Measurements from ENCODE around the gene KIRREL3. TPM values are rescaled to one million over a fixed set of nuclear protein-coding genes. Genes with fewer than 3 reads are reported as not detected.

The KIRREL3 gene
- total and polyA plus RNA-seq, 4 donors: 0.02 to 0.71 (median 0.15) TPM; not detected in 1

DNA sequence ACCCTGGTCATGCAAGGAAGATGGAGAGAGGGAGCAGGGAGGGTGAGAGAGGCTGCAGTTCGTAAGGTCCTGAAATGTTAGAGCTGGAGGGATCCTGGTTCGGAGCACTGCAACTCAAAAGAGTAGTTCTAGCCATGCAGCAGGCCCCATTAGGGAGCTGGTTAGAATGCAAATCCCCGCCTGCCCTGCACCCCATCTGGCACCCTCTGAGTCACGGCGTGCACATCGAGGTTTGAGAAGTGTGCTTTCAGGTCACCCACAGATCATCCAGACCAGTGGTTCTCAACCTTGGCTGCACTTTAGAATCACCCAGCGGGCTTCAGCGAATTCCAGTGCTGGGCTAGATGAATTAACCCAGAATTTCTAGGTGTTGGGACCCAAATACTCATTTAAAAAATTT, 596.9 kb downstream of the KIRREL3 start:
- DNase-seq (no peak), ATAC-seq (ENCODE audit: insufficient read depth, low FRiP score) (no peak)
- Histone ChIP-seq H3K36me3 (ENCODE audit: control insufficient read depth in 4 of 4, insufficient read depth in 4 of 4, low read length in 4 of 4) (peaks cover 0 to 19% (median 6%) of the 10 kb centered on the region in 4 donors), H3K9me3 (ENCODE audit: control insufficient read depth in 4 of 4, insufficient read depth in 3 of 4, low read length in 3 of 4) (peaks cover 0 to 2% (median 0%) of the 10 kb centered on the region in 4 donors), H3K27me3 (ENCODE audit: control insufficient read depth in 3 of 3, insufficient read depth in 3 of 3, low read length in 2 of 3) (no peaks in the 10 kb centered on the region), H3K4me3 (no peak overlapping the region), H3K9ac (ENCODE audit: insufficient read depth in 1 of 2, low read length in 2 of 2) (no peak overlapping the region), H3K27ac (ENCODE audit: low read depth in 1 of 2, low read length in 1 of 2) (no peak overlapping the region), H3K4me1 (ENCODE audit: control insufficient read depth in 5 of 5, insufficient read depth in 5 of 5, low read length in 5 of 5) (peaks cover 0 to 18% (median 0%) of the 10 kb centered on the region in 5 donors)
- 87 to 89% methylated on average over 8 of the region's 8 CpGs for WGBS, 2 donors
- TF ChIP-seq, protein P1, sequence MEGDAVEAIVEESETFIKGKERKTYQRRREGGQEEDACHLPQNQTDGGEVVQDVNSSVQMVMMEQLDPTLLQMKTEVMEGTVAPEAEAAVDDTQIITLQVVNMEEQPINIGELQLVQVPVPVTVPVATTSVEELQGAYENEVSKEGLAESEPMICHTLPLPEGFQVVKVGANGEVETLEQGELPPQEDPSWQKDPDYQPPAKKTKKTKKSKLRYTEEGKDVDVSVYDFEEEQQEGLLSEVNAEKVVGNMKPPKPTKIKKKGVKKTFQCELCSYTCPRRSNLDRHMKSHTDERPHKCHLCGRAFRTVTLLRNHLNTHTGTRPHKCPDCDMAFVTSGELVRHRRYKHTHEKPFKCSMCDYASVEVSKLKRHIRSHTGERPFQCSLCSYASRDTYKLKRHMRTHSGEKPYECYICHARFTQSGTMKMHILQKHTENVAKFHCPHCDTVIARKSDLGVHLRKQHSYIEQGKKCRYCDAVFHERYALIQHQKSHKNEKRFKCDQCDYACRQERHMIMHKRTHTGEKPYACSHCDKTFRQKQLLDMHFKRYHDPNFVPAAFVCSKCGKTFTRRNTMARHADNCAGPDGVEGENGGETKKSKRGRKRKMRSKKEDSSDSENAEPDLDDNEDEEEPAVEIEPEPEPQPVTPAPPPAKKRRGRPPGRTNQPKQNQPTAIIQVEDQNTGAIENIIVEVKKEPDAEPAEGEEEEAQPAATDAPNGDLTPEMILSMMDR (IDR thresholded peaks at IDR 0.05; ENCODE audit: control extremely low read depth, extremely low read depth): no peak

DNA sequence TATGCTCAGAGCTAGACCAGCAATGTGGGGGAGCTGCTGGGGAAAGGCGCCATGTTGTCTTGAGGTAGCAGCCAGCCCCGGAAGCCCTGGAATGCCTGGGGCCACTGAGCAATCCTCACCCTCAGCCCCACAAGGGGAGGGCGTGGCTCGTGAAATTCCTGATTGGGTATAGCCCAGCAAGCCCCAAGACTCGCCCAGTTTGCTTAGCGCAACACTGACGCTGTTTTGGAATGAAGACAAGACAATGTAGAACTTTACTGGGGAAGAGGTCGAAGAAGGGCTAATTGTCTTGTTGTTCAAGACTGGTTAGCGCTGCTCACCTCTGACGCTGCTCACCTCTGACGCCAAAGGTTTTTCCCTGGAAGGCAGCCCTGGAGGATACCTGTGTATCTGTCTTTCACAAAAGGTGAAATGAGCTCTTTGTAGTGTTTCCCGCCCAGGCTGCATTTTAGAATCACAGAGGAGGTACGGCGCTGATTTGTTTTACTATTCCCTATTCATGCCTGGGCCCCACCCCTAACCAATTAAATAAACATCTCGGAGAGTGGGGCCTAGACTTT, 597.5 kb downstream of the KIRREL3 start:
- Histone ChIP-seq H3K9me3 (ENCODE audit: control insufficient read depth in 4 of 4, insufficient read depth in 3 of 4, low read length in 3 of 4) (peaks cover 0 to 2% (median 0%) of the 10 kb centered on the region in 4 donors), H3K4me3 (no peak overlapping the region), H3K27ac (ENCODE audit: low read depth in 1 of 2, low read length in 1 of 2) (peak overlapping the region in 1 of 2 donors; percentile 20), H3K27me3 (ENCODE audit: control insufficient read depth in 3 of 3, insufficient read depth in 3 of 3, low read length in 2 of 3) (no peaks in the 10 kb centered on the region), H3K9ac (ENCODE audit: insufficient read depth in 1 of 2, low read length in 2 of 2) (no peak overlapping the region), H3K4me1 (ENCODE audit: control insufficient read depth in 5 of 5, insufficient read depth in 5 of 5, low read length in 5 of 5) (peaks cover 0 to 19% (median 0%) of the 10 kb centered on the region in 5 donors), H3K36me3 (ENCODE audit: control insufficient read depth in 4 of 4, insufficient read depth in 4 of 4, low read length in 4 of 4) (peaks cover 0 to 13% (median 5%) of the 10 kb centered on the region in 4 donors)
- WGBS, 2 donors: 87 to 93% methylated on average over 15 of the region's 15 CpGs
- ATAC-seq (ENCODE audit: insufficient read depth, low FRiP score) (no peak), DNase-seq (no peak)
- TF ChIP-seq, protein P1 (IDR thresholded peaks at IDR 0.05; ENCODE audit: control extremely low read depth, extremely low read depth): no peak

DNA sequence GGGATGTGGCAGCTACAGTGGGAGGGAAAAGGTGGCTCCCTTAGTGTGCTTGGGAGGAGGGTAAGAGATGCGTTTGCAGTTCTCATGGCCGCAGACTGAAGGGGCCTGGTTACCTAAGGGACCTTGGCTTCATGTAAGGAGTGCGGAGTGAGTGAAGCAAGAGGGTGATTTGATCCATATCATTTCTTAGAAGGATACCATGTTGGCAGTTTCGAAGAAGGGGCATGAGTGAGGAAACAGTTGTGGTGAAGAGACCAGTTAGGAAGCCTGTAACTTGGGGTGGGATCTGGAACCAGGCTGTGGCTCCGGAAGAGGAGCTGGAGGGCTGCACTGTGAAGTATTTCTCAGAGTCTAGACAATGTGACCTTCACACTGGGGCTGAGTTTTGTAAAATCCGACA, 600.1 kb downstream of the KIRREL3 start:
- TF ChIP-seq, protein P1 (IDR thresholded peaks at IDR 0.05; ENCODE audit: control extremely low read depth, extremely low read depth): no peak
- peaks cover 0 to 2% (median 0%) of the 10 kb centered on the region in 4 donors for H3K36me3 ChIP-seq (ENCODE audit: control insufficient read depth in 4 of 4, insufficient read depth in 4 of 4, low read length in 4 of 4)
- H3K27me3 ChIP-seq (ENCODE audit: control insufficient read depth in 3 of 3, insufficient read depth in 3 of 3, low read length in 2 of 3): no peaks in the 10 kb centered on the region
- no peak overlapping the region for H3K4me3 ChIP-seq
- 63 to 88% methylated on average over 6 of the region's 6 CpGs for WGBS, 2 donors
- no peak for ATAC-seq (ENCODE audit: insufficient read depth, low FRiP score)
- H3K4me1 ChIP-seq (ENCODE audit: control insufficient read depth in 5 of 5, insufficient read depth in 5 of 5, low read length in 5 of 5): peaks cover 0 to 11% (median 5%) of the 10 kb centered on the region in 5 donors
- DNase-seq: no peak
- H3K27ac ChIP-seq (ENCODE audit: low read depth in 1 of 2, low read length in 1 of 2): no peak overlapping the region
- H3K9me3 ChIP-seq (ENCODE audit: control insufficient read depth in 4 of 4, insufficient read depth in 3 of 4, low read length in 3 of 4): peaks cover 0 to 2% (median 0%) of the 10 kb centered on the region in 4 donors
- H3K9ac ChIP-seq (ENCODE audit: insufficient read depth in 1 of 2, low read length in 2 of 2): no peak overlapping the region

DNA sequence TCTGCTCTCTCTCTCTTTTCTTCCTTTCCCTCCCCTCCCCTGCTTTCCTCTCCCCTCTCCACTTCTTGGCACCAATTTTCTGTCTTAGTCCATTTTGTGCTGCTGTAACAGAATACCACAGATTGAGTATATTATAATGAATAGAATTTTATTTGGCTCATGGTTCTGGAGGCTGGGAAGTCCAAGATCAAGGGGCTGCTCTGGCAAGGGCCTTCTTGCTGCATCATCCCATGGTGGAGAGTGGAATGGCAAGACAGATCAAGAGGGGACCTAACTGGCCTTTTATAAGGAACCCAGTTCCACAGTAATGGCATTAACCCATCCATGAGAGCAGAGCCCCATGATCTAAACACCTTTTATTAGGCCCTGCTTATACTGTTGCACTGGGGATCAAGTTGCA, 600.6 kb downstream of the KIRREL3 start:
- TF ChIP-seq, protein P1 (IDR thresholded peaks at IDR 0.05; ENCODE audit: control extremely low read depth, extremely low read depth): no peak
- Histone ChIP-seq H3K36me3 (ENCODE audit: control insufficient read depth in 4 of 4, insufficient read depth in 4 of 4, low read length in 4 of 4) (peaks cover 0 to 2% (median 0%) of the 10 kb centered on the region in 4 donors), H3K9me3 (ENCODE audit: control insufficient read depth in 4 of 4, insufficient read depth in 3 of 4, low read length in 3 of 4) (peaks cover 0 to 2% (median 0%) of the 10 kb centered on the region in 4 donors), H3K9ac (ENCODE audit: insufficient read depth in 1 of 2, low read length in 2 of 2) (no peak overlapping the region), H3K27ac (ENCODE audit: low read depth in 1 of 2, low read length in 1 of 2) (no peak overlapping the region), H3K27me3 (ENCODE audit: control insufficient read depth in 3 of 3, insufficient read depth in 3 of 3, low read length in 2 of 3) (no peaks in the 10 kb centered on the region), H3K4me3 (no peak overlapping the region), H3K4me1 (ENCODE audit: control insufficient read depth in 5 of 5, insufficient read depth in 5 of 5, low read length in 5 of 5) (peaks cover 0 to 11% (median 6%) of the 10 kb centered on the region in 5 donors)
- no peak for DNase-seq
- ATAC-seq (ENCODE audit: insufficient read depth, low FRiP score): no peak
